Thyroid gland (tissue), 4 donors: ENCODE results near the gene MKRN3.

Experiments used
- CTCF ChIP-seq, 6 experiments: fragments of 200-600 bp in 3 of 6; fragments of 450-650 bp in 3 of 6; sonication (generic) in 3 of 6; IDR thresholded peaks; one replicate each; pipeline ENCODE4 v1.5.1; 2016 to 2019; ENCODE audit warnings: antibody characterized with exemption in 6 of 6, mild to moderate bottlenecking in 2 of 6, inconsistent platforms in 1 of 6, moderate library complexity in 1 of 6
- POLR2A ChIP-seq, 2 donors: fragments of 450-650 bp; IDR thresholded peaks; one replicate each; pipeline ENCODE4 v1.6.1; 2017; ENCODE audit warnings: antibody characterized with exemption in 2 of 2, mild to moderate bottlenecking in 2 of 2, moderate library complexity in 1 of 2

- TF ChIP-seq CTCF (IDR thresholded peaks at IDR 0.05) (no peak), POLR2A (IDR thresholded peaks at IDR 0.05) (no peak)
Observed at GRCh38 chr15:23570486-23570885, 5.0 kb downstream of the MKRN3 start.
